CD14-positive monocyte (primary cell): ENCODE results near the gene MRGPRF. TPM values are rescaled to one million over a fixed set of nuclear protein-coding genes. Genes with fewer than 3 reads are reported as not detected.

Source experiments
- DNase-seq, 3 donors: peaks; one replicate each; pipeline ENCODE4 v3.0.0-alpha.2; 2011 to 2022
- H2AFZ ChIP-seq: 2 replicates; pipeline ENCODE4 v1.6.0; 2012; ENCODE audit warnings: mild to moderate bottlenecking, low read depth, low read length, inconsistent platforms; ENCODE audit not compliant: insufficient read depth, poor library complexity, severe bottlenecking
- H3K27ac ChIP-seq, 2 donors: 1 replicate in 1 of 2; 2 replicates in 1 of 2; pipeline ENCODE4 v1.5.1; 2012 to 2013; ENCODE audit warnings: low read length in 2 of 2, control low read depth in 1 of 2, inconsistent platforms in 1 of 2, low read depth in 1 of 2, mild to moderate bottlenecking in 1 of 2
- H3K27me3 ChIP-seq, 2 donors: one replicate each; pipeline versions ENCODE4 v1.6.0 to v1.6.1; 2011 to 2013; ENCODE audit warnings: low read length in 2 of 2; ENCODE audit not compliant: control insufficient read depth in 2 of 2, insufficient read depth in 2 of 2
- H3K36me3 ChIP-seq, 2 donors: replicated peaks in 1 of 2; 1 replicate in 1 of 2; 2 replicates in 1 of 2; pipeline versions ENCODE4 v1.5.1 to v1.6.1; 2012 to 2013; ENCODE audit warnings: low read length in 2 of 2, control low read depth in 1 of 2, inconsistent platforms in 1 of 2, mild to moderate bottlenecking in 1 of 2; ENCODE audit not compliant: insufficient read depth in 2 of 2, control insufficient read depth in 1 of 2
- H3K4me1 ChIP-seq, 2 donors: 1 replicate in 1 of 2; 2 replicates in 1 of 2; pipeline versions ENCODE4 v1.5.1 to v1.6.1; 2012 to 2013; ENCODE audit warnings: low read length in 2 of 2, control low read depth in 1 of 2, inconsistent platforms in 1 of 2, mild to moderate bottlenecking in 1 of 2, moderate library complexity in 1 of 2; ENCODE audit not compliant: insufficient read depth in 2 of 2, control insufficient read depth in 1 of 2
- H3K4me2 ChIP-seq: replicated peaks from 2 replicates; pipeline ENCODE3; 2012; ENCODE audit warnings: low read length, moderate library complexity, mild to moderate bottlenecking; ENCODE audit not compliant: poor library complexity, severe bottlenecking; ENCODE audit errors: extremely low read depth
- H3K4me3 ChIP-seq, 3 experiments: fragments of 200-600 bp in 1 of 3; sonication (generic) in 1 of 3; replicated peaks in 1 of 3; 1 replicate in 2 of 3; 2 replicates in 1 of 3; pipeline ENCODE4 v1.5.1; 2011 to 2013; ENCODE audit warnings: low read length in 3 of 3, mild to moderate bottlenecking in 3 of 3, control low read depth in 2 of 3, low read depth in 2 of 3, inconsistent platforms in 1 of 3, moderate library complexity in 1 of 3
- H3K79me2 ChIP-seq: 2 replicates; pipeline ENCODE4 v1.6.0; 2012; ENCODE audit warnings: mild to moderate bottlenecking, control low read depth, inconsistent platforms, low read length, moderate library complexity; ENCODE audit not compliant: insufficient read depth
- H3K9ac ChIP-seq: 2 replicates; pipeline ENCODE4 v1.6.0; 2017; ENCODE audit warnings: low read length, mild to moderate bottlenecking; ENCODE audit not compliant: insufficient read depth, poor library complexity, severe bottlenecking
- H3K9me3 ChIP-seq, 2 donors: replicated peaks in 1 of 2; 1 replicate in 1 of 2; 2 replicates in 1 of 2; pipeline versions ENCODE4 v1.5.1 to v1.6.1; 2012 to 2013; ENCODE audit warnings: low read length in 2 of 2, control low read depth in 1 of 2; ENCODE audit not compliant: control insufficient read depth in 1 of 2, insufficient read depth in 1 of 2
- H4K20me1 ChIP-seq: 2 replicates; pipeline ENCODE4 v1.6.0; 2012; ENCODE audit warnings: mild to moderate bottlenecking, low read length, control low read depth, moderate library complexity; ENCODE audit not compliant: insufficient read depth
- H3K27ac Mint-ChIP-seq, 7 donors: one replicate each; pipeline ENCODE4 v1.8.0; 2020; ENCODE audit warnings: mild to moderate bottlenecking in 7 of 7, mixed read lengths in 7 of 7, moderate library complexity in 6 of 7, inconsistent platforms in 2 of 7
- H3K27me3 Mint-ChIP-seq, 3 donors: one replicate each; pipeline ENCODE4 v1.8.0; 2021 to 2022; ENCODE audit warnings: low read depth in 3 of 3, mild to moderate bottlenecking in 3 of 3, mixed read lengths in 3 of 3, moderate library complexity in 3 of 3, inconsistent platforms in 1 of 3
- H3K36me3 Mint-ChIP-seq, 2 donors: one replicate each; pipeline ENCODE4 v1.8.0; 2020; ENCODE audit warnings: mixed read lengths in 2 of 2, inconsistent platforms in 1 of 2, mild to moderate bottlenecking in 1 of 2
- H3K4me1 Mint-ChIP-seq: one replicate; pipeline ENCODE4 v1.8.0; 2020; ENCODE audit warnings: mild to moderate bottlenecking, mixed read lengths
- H3K4me3 Mint-ChIP-seq, 2 donors: one replicate each; pipeline ENCODE4 v1.8.0; 2020; ENCODE audit warnings: mild to moderate bottlenecking in 2 of 2, mixed read lengths in 2 of 2, moderate library complexity in 1 of 2
- H3K9me3 Mint-ChIP-seq, 7 donors: one replicate each; pipeline ENCODE4 v1.8.0; 2020 to 2022; ENCODE audit warnings: mixed read lengths in 7 of 7, mild to moderate bottlenecking in 6 of 7, moderate library complexity in 6 of 7, inconsistent platforms in 2 of 7
- WGBS: methylation state at CpG from one replicate; pipeline ENCODE4 v1.1.5; 2013; ENCODE audit warnings: missing lambda C conversion rate; ENCODE audit not compliant: insufficient coverage; 5-methylcytosine and 5-hydroxymethylcytosine counted together
- intact Hi-C, 2 donors: fragments of 100-400 bp; cut with micrococcal nuclease; formaldehyde crosslinking; loops; one replicate each; pipeline versions ENCODE4 v1.15.0 to v1.15.1; 2023
- polyA plus RNA-seq, 3 donors: library from polyadenylated mRNA; depleted of rRNA in 1 of 3; unstranded in 2 of 3; stranded (reverse) in 1 of 3; fragments of 300-500 nt in 2 of 3; fragments of >200 nt in 1 of 3; fragmentation: Illumina TruSeq in 2 of 3; gene quantifications; 1 replicate in 2 of 3; 2 replicates in 1 of 3; pipeline ENCODE4 v1.2.3, GENCODE V29; 2012 to 2021
- TF ChIP-seq, protein P1 (sequence below): fragments of 200-600 bp; IDR thresholded peaks from one replicate; pipeline ENCODE4 v1.8.0; 2022; ENCODE audit warnings: antibody characterized with exemption, mild to moderate bottlenecking

Gene MRGPRF
- polyA plus RNA-seq, 3 donors: 0.22 to 0.23 TPM; not detected in 1

DNA sequence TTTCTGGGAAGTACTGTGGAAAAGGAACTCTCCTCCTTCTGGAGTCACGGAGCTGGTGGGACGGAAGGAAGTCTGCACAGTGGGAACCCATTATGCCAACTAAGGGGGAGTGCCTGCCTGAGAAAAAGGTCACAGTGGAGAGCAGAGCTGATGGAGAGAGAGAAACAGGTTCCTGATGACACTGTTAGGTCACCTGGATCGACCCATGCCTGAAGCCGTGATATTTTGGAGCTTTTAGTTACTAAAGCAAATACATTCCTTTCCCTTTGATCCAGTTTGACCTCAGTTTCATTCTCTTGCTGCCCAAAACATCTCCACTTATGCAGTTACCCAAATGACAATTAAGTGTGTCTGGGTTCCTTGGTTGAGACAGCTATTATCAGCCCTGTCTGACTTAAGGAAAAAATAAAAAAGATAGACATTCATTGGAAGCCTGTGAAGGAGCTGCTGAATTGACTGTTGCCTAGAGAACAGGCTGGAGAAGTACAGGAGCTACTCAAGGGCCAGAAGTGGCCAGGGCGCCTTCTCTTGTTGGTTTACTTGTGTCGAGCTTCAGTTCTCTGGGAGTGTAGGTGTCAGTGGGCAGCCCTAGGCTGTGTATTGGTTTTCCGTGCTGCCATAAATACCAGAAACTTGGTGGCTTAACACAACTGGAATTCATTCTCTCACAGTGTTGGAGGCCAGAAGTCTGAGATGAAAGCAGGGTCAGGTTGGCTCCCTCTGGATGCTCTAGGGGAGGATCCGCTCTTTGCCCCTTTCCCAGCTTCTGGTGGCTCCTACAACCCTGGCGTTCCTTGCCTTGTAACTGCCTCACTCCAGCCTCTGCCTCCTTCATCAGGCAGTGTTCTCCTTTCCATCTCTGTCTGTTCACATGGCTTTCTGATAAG, 45.9 kb downstream of the MRGPRF start:
- H3K9me3 Mint-ChIP-seq: peaks cover 0 to 6% (median 3%) of the 10 kb centered on the region in 7 donors
- H3K27ac Mint-ChIP-seq: no peak overlapping the region
- TF ChIP-seq, protein P1, sequence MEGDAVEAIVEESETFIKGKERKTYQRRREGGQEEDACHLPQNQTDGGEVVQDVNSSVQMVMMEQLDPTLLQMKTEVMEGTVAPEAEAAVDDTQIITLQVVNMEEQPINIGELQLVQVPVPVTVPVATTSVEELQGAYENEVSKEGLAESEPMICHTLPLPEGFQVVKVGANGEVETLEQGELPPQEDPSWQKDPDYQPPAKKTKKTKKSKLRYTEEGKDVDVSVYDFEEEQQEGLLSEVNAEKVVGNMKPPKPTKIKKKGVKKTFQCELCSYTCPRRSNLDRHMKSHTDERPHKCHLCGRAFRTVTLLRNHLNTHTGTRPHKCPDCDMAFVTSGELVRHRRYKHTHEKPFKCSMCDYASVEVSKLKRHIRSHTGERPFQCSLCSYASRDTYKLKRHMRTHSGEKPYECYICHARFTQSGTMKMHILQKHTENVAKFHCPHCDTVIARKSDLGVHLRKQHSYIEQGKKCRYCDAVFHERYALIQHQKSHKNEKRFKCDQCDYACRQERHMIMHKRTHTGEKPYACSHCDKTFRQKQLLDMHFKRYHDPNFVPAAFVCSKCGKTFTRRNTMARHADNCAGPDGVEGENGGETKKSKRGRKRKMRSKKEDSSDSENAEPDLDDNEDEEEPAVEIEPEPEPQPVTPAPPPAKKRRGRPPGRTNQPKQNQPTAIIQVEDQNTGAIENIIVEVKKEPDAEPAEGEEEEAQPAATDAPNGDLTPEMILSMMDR: no peak
- H3K4me3 ChIP-seq: no peak overlapping the region
- H3K4me1 Mint-ChIP-seq: peaks cover 7% of the 10 kb centered on the region
- H3K9ac ChIP-seq: no peak overlapping the region
- H3K27ac ChIP-seq: no peak overlapping the region
- no peak overlapping the region for H3K4me3 Mint-ChIP-seq
- H3K36me3 ChIP-seq: no peaks in the 10 kb centered on the region
- intact Hi-C loops: no loop called here
- no peak for DNase-seq
- no peak overlapping the region for H3K4me2 ChIP-seq
- 100% methylated on average over 5 of the region's 9 CpGs for WGBS
- H2AFZ ChIP-seq: no peak overlapping the region
- peaks cover 7 to 12% (median 9%) of the 10 kb centered on the region in 3 donors for H3K27me3 Mint-ChIP-seq
- H3K4me1 ChIP-seq: no peaks in the 10 kb centered on the region
- no peaks in the 10 kb centered on the region for H4K20me1 ChIP-seq
- no peaks in the 10 kb centered on the region for H3K79me2 ChIP-seq
- peaks cover 0 to 8% of the 10 kb centered on the region in 2 donors for H3K27me3 ChIP-seq
- no peaks in the 10 kb centered on the region for H3K36me3 Mint-ChIP-seq
- H3K9me3 ChIP-seq: no peaks in the 10 kb centered on the region

DNA sequence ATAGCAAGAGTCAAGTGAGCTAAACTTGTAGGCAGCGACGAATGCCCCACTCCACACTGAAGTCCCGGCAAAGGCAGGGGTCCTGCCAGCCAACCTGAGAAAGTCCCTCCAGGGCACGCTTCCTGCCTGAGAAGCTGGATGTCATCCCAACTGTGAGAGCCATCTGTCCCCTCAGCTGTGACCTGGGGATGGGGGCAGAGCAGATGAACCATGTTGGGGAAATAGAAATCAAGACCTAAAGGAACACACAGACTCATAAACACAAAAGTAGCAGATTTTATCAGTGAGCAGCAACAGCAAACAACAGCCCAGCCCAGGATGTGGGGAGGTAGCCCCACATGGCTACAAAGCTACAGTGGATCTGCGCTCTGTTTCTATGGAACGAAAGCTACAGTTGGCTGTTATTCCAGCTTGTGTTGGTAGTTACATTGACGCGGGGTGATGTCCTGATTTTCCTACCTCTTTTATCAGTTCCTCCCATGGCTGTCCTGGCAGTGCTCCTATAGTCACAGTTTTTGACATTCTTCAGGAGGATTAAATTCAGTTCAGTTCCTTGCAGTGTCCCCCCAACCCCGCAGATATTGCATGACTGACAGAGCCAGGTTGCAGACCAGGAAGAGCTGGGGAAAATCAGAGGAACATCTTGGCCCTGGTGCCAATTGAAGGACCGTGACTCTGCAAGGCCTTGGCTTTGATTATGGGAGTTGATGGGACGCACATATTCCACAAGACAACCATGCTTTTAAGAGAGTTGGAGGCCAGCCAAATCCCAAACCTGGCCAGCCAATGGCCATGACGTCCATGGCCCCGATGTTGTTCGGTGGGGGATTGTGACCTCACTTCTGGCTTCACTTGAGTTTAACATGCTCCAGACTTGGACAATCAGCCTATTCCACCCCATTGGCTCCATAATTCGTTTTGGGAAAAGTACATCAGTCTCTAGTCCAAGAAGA, 46.9 kb downstream of the MRGPRF start:
- Histone ChIP-seq H3K27ac (no peak overlapping the region), H3K4me2 (no peak overlapping the region), H4K20me1 (no peaks in the 10 kb centered on the region), H3K9me3 (no peaks in the 10 kb centered on the region), H3K27me3 (peaks cover 0 to 5% of the 10 kb centered on the region in 2 donors), H3K79me2 (no peaks in the 10 kb centered on the region), H3K4me1 (no peaks in the 10 kb centered on the region), H3K9ac (no peak overlapping the region), H2AFZ (no peak overlapping the region), H3K36me3 (no peaks in the 10 kb centered on the region), H3K4me3 (no peak overlapping the region)
- peaks cover 0 to 6% (median 3%) of the 10 kb centered on the region in 7 donors for H3K9me3 Mint-ChIP-seq
- TF ChIP-seq, protein P1: no peak
- intact Hi-C loops: no loop called here
- 96% methylated on average over 3 of the region's 15 CpGs for WGBS
- H3K27me3 Mint-ChIP-seq: peaks cover 4 to 9% (median 7%) of the 10 kb centered on the region in 3 donors
- H3K36me3 Mint-ChIP-seq: no peaks in the 10 kb centered on the region
- peaks cover 7% of the 10 kb centered on the region for H3K4me1 Mint-ChIP-seq
- H3K27ac Mint-ChIP-seq: peak overlapping the region in 1 of 7 donors; percentile 13
- no peak overlapping the region for H3K4me3 Mint-ChIP-seq
- DNase-seq: no peak
